IMR-90 (cell line): ENCODE data around the gene PM20D1. TPM values are rescaled to one million over a fixed set of nuclear protein-coding genes. Genes with fewer than 3 reads are reported as not detected.

ENCODE experiments used
- ATAC-seq: fragments of 200-7000 bp; cut with Tn5 transposase; 2 replicates; pipeline ENCODE4 v1.9.1; 2020; ENCODE audit warnings: low read depth, mild to moderate bottlenecking, moderate library complexity
- BruUV-seq: library from RNA; stranded (reverse); fragments of 400-500 nt; replicated peaks from 2 replicates; lab custom pipeline; 2021; lab: Mats Ljungman, UMichigan
- CTCF ChIA-PET: fragments of 300-600 bp; formaldehyde crosslinking; extraction: SDS; loops from one replicate; lab custom pipeline; 2021; ENCODE audit warnings: antibody characterized with exemption; lab: Yijun Ruan, JAX
- POLR2A ChIA-PET: fragments of 300-600 bp; sonication (Branson Sonifier 250); formaldehyde crosslinking; loops from one replicate; lab custom pipeline; 2022; ENCODE audit warnings: antibody characterized with exemption; ENCODE audit not compliant: unreplicated experiment; lab: Charles Lee
- DNase-seq: peaks from one replicate; pipeline ENCODE4 v3.0.0; 2013
- H2AFZ ChIP-seq: replicated peaks from 2 replicates; pipeline ENCODE3; 2013; ENCODE audit warnings: low read length, mild to moderate bottlenecking; ENCODE audit not compliant: poor library complexity
- H2AK5ac ChIP-seq: 2 replicates; pipeline ENCODE4 v1.6.1; 2013; ENCODE audit warnings: low read depth, low read length, inconsistent platforms
- H2AK9ac ChIP-seq: replicated peaks from 2 replicates; pipeline ENCODE3; 2013; ENCODE audit warnings: mild to moderate bottlenecking, low read depth, low read length, moderate library complexity; ENCODE audit not compliant: poor library complexity
- H2BK120ac ChIP-seq: 2 replicates; pipeline ENCODE4 v1.6.1; 2013; ENCODE audit warnings: low read depth, low read length, inconsistent platforms
- H2BK15ac ChIP-seq: 3 replicates; pipeline ENCODE4 v1.6.1; 2013; ENCODE audit warnings: low read depth, low read length, inconsistent platforms
- H2BK20ac ChIP-seq: 2 replicates; pipeline ENCODE4 v1.6.1; 2013; ENCODE audit warnings: low read depth, mild to moderate bottlenecking, inconsistent platforms, low read length, moderate library complexity
- H2BK5ac ChIP-seq: 2 replicates; pipeline ENCODE4 v1.6.1; 2013; ENCODE audit warnings: mild to moderate bottlenecking, low read depth, low read length, inconsistent platforms; ENCODE audit not compliant: poor library complexity, severe bottlenecking
- H3K14ac ChIP-seq: replicated peaks from 2 replicates; pipeline ENCODE4 v1.6.1; 2013; ENCODE audit warnings: low read depth, low read length, inconsistent platforms
- H3K18ac ChIP-seq: 2 replicates; pipeline ENCODE4 v1.6.1; 2013; ENCODE audit warnings: low read depth, low read length, control low read depth
- H3K23ac ChIP-seq: 2 replicates; pipeline ENCODE4 v1.6.1; 2013; ENCODE audit warnings: low read depth, low read length, inconsistent platforms
- H3K27ac ChIP-seq: 2 replicates; pipeline ENCODE4 v1.5.1; 2013; ENCODE audit warnings: mild to moderate bottlenecking, control low read depth, low read length; ENCODE audit not compliant: insufficient read depth
- H3K27me3 ChIP-seq: 2 replicates; pipeline ENCODE4 v1.6.1; 2013; ENCODE audit warnings: low read length; ENCODE audit not compliant: control insufficient read depth, insufficient read depth
- H3K36me3 ChIP-seq: 2 replicates; pipeline ENCODE4 v1.6.1; 2013; ENCODE audit warnings: low read length, mixed read lengths; ENCODE audit not compliant: control insufficient read depth, insufficient read depth
- H3K4ac ChIP-seq: 2 replicates; pipeline ENCODE4 v1.6.1; 2013; ENCODE audit warnings: low read depth, low read length, inconsistent platforms
- H3K4me1 ChIP-seq: 2 replicates; pipeline ENCODE4 v1.6.1; 2013; ENCODE audit warnings: low read length, mixed read lengths; ENCODE audit not compliant: control insufficient read depth, insufficient read depth
- H3K4me2 ChIP-seq: 2 replicates; pipeline ENCODE4 v1.6.1; 2013; ENCODE audit warnings: low read depth, mild to moderate bottlenecking, control low read depth, low read length, moderate library complexity
- H3K4me3 ChIP-seq: 2 replicates; pipeline ENCODE4 v1.5.1; 2013; ENCODE audit warnings: low read depth, mild to moderate bottlenecking, control low read depth, low read length, moderate library complexity; ENCODE audit not compliant: insufficient read depth
- H3K56ac ChIP-seq: 2 replicates; pipeline ENCODE4 v1.6.1; 2013; ENCODE audit warnings: low read length, inconsistent platforms; ENCODE audit not compliant: insufficient read depth; ENCODE audit errors: extremely low read depth
- H3K79me1 ChIP-seq, 2 experiments: 2 replicates each; pipeline ENCODE4 v1.6.1; 2013; ENCODE audit warnings: low read length in 2 of 2, inconsistent platforms in 1 of 2, low read depth in 1 of 2
- H3K9ac ChIP-seq: 2 replicates; pipeline ENCODE4 v1.6.1; 2013; ENCODE audit warnings: low read depth, low read length, control low read depth
- H3K9me1 ChIP-seq: 2 replicates; pipeline ENCODE4 v1.6.1; 2013; ENCODE audit warnings: low read length, inconsistent platforms; ENCODE audit not compliant: insufficient read depth
- H3K9me3 ChIP-seq: 2 replicates; pipeline ENCODE4 v1.6.1; 2013; ENCODE audit warnings: low read length; ENCODE audit not compliant: control insufficient read depth, insufficient read depth
- H4K20me1 ChIP-seq: 2 replicates; pipeline ENCODE4 v1.6.1; 2013; ENCODE audit warnings: low read length, inconsistent platforms; ENCODE audit not compliant: insufficient read depth
- H4K5ac ChIP-seq: 2 replicates; pipeline ENCODE4 v1.6.1; 2013; ENCODE audit warnings: mild to moderate bottlenecking, low read depth, low read length, control low read depth
- H4K8ac ChIP-seq, 2 experiments: 2 replicates each; pipeline ENCODE4 v1.6.1; 2013; ENCODE audit warnings: low read depth in 2 of 2, low read length in 2 of 2, control low read depth in 1 of 2, inconsistent platforms in 1 of 2
- H4K91ac ChIP-seq: 2 replicates; pipeline ENCODE4 v1.6.1; 2013; ENCODE audit warnings: low read depth, low read length, inconsistent platforms; ENCODE audit not compliant: insufficient read depth
- CHD1 ChIP-seq: IDR thresholded peaks from 2 replicates; pipeline ENCODE4 v1.6.1; 2012; ENCODE audit warnings: low read depth, low read length, improper control_type of control experiment
- MAFK ChIP-seq: IDR thresholded peaks from 2 replicates; pipeline ENCODE4 v1.6.1; 2012; ENCODE audit warnings: low read depth, low read length, improper control_type of control experiment
- NFE2L2 ChIP-seq: fragments of 150-350 bp; IDR thresholded peaks from 2 replicates; pipeline ENCODE4 v1.6.1; 2016; ENCODE audit warnings: low read depth, mild to moderate bottlenecking, low read length
- POLR2A ChIP-seq: IDR thresholded peaks from 2 replicates; pipeline ENCODE4 v1.6.1; 2012; ENCODE audit warnings: mild to moderate bottlenecking, low read depth, low read length
- WGBS, 2 experiments: methylation state at CpG; one replicate each; pipeline versions ENCODE4 v1.1.5 to v1.1.7; 2013; ENCODE audit warnings: missing lambda C conversion rate in 2 of 2; ENCODE audit not compliant: insufficient read length in 1 of 2; ENCODE audit errors: extremely low coverage in 2 of 2; 5-methylcytosine and 5-hydroxymethylcytosine counted together
- dilution Hi-C: fragments of 300-500 bp; cut with HindIII; formaldehyde crosslinking; loops from one replicate; pipeline ENCODE4 v1.14.3; 2018; ENCODE audit warnings: low sequenced_read_pairs; ENCODE audit not compliant: unreplicated experiment
- in situ Hi-C: fragments of 300-500 bp; cut with MboI; formaldehyde crosslinking; loops from 3 replicates; pipeline ENCODE4 v1.14.3; 2019; ENCODE audit warnings: low sequenced_read_pairs, inconsistent platforms, mixed read lengths
- intact Hi-C: fragments of 100-400 bp; cut with micrococcal nuclease; formaldehyde crosslinking; loops from 2 replicates; pipeline ENCODE4 v1.10.0; 2022
- polyA plus RNA-seq, 3 experiments: library from polyadenylated mRNA; depleted of rRNA; stranded (reverse); fragments of >200 nt; gene quantifications; 2 replicates each; pipeline ENCODE4 v1.2.3, GENCODE V29; 2012; ENCODE audit warnings: low replicate concordance in 1 of 3
- total RNA-seq: library from RNA; depleted of rRNA; stranded (reverse); fragments of >200 nt; gene quantifications from 2 replicates; pipeline ENCODE4 v1.2.3, GENCODE V29; 2012

The PM20D1 gene
- total and polyA plus RNA-seq, 2 of the 4 experiments (the other 2 are of a cell fraction): not detected

DNA sequence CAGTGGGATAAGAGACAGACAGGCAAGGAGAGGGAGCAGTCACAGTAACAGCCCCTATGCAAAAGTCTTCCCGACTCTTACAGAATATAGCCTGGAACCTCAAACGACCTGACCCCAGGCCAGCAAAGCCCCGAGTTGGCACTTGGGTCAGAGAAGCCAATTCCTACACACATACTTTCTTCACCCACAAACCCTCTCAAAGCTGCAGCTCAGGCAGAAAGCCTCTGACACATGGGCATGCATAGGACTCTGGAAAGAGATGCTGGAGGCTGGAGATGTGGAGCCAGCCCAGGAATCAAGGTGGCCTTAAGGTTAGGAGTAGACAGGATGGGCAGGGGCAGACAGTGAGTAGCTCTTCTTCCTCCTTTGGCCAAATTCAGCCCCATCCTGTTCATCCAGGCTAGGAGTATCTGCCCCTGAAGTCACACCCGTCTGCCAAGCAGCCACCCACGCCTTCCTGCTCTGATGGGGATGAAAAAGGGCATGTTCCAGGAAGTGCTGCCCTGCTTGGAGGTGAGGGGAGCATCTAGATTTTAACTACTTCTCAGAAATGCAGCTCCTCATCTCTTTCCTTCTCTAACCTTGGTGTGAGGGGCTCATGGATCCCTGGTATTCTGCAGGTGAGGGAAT, 44.7 kb downstream of the PM20D1 start:
- Histone ChIP-seq H2AK5ac (no peak overlapping the region), H3K4ac (no peak overlapping the region), H3K4me2 (no peak overlapping the region), H4K20me1 (0 out of 2 replicates have a peak, but pooled peaks cover 6% of the 10 kb centered on the region), H3K27ac (no peak overlapping the region), H2AK9ac (no peak overlapping the region), H3K14ac (no peak overlapping the region), H2AFZ (no peak overlapping the region), H4K91ac (no peak overlapping the region), H3K9me3 (no peaks in the 10 kb centered on the region), H4K5ac (no peak overlapping the region), H3K23ac (no peak overlapping the region), H3K79me1 (peaks cover 27 to 35% of the 10 kb centered on the region in 2 experiments), H2BK5ac (no peak overlapping the region), H3K27me3 (no peaks in the 10 kb centered on the region), H3K9me1 (peaks cover 9% of the 10 kb centered on the region; the same call in 1 of the 2 replicates), H3K56ac (no peak overlapping the region), H4K8ac (no peak overlapping the region), H3K9ac (no peak overlapping the region), H3K4me3 (no peak overlapping the region), H3K36me3 (peaks cover 23% of the 10 kb centered on the region), H3K4me1 (no peaks in the 10 kb centered on the region), H2BK120ac (no peak overlapping the region), H2BK15ac (no peak overlapping the region), H3K18ac (no peak overlapping the region), H2BK20ac (no peak overlapping the region)
- ATAC-seq: peak; percentile 29; the same call in 1 of the 2 replicates
- TF ChIP-seq NFE2L2 (no peak), POLR2A (no peak), MAFK (no peak), CHD1 (no peak)
- BruUV-seq: no TSS peak
- dilution Hi-C loops: no loop called here
- WGBS, 2 experiments: no CpG with 5 or more reads among the region's 5 CpGs
- no peak for DNase-seq
- intact Hi-C loops: no loop called here
- CTCF ChIA-PET: interaction anchor here (2.4 kb wide), 1 partner anchor 172 kb away, joined by 6 read pairs; no protein-coding TSS in a partner anchor
- in situ Hi-C loops: no loop called here
- POLR2A ChIA-PET: no interaction called here
